Glutamatergic neuron (in vitro differentiated cells): ENCODE data around the gene THSD7A. TPM values are rescaled to one million over a fixed set of nuclear protein-coding genes. Genes with fewer than 3 reads are reported as not detected.
A peak's percentile ranks its signal among the peaks of the same experiment; 100 is the strongest.

Experiments
- DNase-seq: peaks from one replicate; pipeline ENCODE4 v3.0.0; 2022
- H3K27ac Mint-ChIP-seq: one replicate; pipeline ENCODE4 v1.8.0; 2020; ENCODE audit warnings: mild to moderate bottlenecking, mixed read lengths, inconsistent platforms; ENCODE audit not compliant: unreplicated experiment
- H3K27me3 Mint-ChIP-seq: one replicate; pipeline ENCODE4 v1.8.0; 2020; ENCODE audit warnings: mild to moderate bottlenecking, moderate library complexity, mixed read lengths, inconsistent platforms; ENCODE audit not compliant: unreplicated experiment
- H3K36me3 Mint-ChIP-seq: one replicate; pipeline ENCODE4 v1.8.0; 2020; ENCODE audit warnings: mild to moderate bottlenecking, mixed read lengths, inconsistent platforms; ENCODE audit not compliant: unreplicated experiment
- H3K4me1 Mint-ChIP-seq: one replicate; pipeline ENCODE4 v1.8.0; 2020; ENCODE audit warnings: mild to moderate bottlenecking, low read depth, mixed read lengths, inconsistent platforms; ENCODE audit not compliant: unreplicated experiment
- H3K4me3 Mint-ChIP-seq: one replicate; pipeline ENCODE4 v1.8.0; 2020; ENCODE audit warnings: mild to moderate bottlenecking, mixed read lengths, inconsistent platforms; ENCODE audit not compliant: unreplicated experiment
- H3K9me3 Mint-ChIP-seq: one replicate; pipeline ENCODE4 v1.8.0; 2020; ENCODE audit warnings: mild to moderate bottlenecking, moderate library complexity, mixed read lengths, inconsistent platforms; ENCODE audit not compliant: unreplicated experiment
- CTCF ChIP-seq: fragments of 200-600 bp; sonication (generic); IDR thresholded peaks from one replicate; pipeline ENCODE4 v1.5.0; 2021; ENCODE audit not compliant: partially characterized antibody, unreplicated experiment
- total RNA-seq: library from RNA; stranded (reverse); fragmentation: NEBNext Ultra II Directional; extraction: Animal tissue kit (Norgen Biotek cat#: 25700); gene quantifications from one replicate; pipeline ENCODE4 v1.2.1, GENCODE V29; 2021; ENCODE audit not compliant: unreplicated experiment

Gene THSD7A
- total RNA-seq, 1 donor from 2014 or later: 211 TPM

GRCh38 chr7:11713352-11713751 lies 118.6 kb downstream of the THSD7A start:
- no peaks in the 10 kb centered on the region for H3K9me3 Mint-ChIP-seq
- H3K27me3 Mint-ChIP-seq: no peaks in the 10 kb centered on the region
- no peaks in the 10 kb centered on the region for H3K36me3 Mint-ChIP-seq
- H3K27ac Mint-ChIP-seq: no peak overlapping the region
- no peak for DNase-seq
- no peak overlapping the region for H3K4me3 Mint-ChIP-seq
- TF ChIP-seq CTCF: no peak
- peaks cover 28% of the 10 kb centered on the region for H3K4me1 Mint-ChIP-seq

- no peaks in the 10 kb centered on the region for H3K36me3 Mint-ChIP-seq
- peaks cover 30% of the 10 kb centered on the region for H3K4me1 Mint-ChIP-seq
- no peak for TF ChIP-seq CTCF
- peaks cover under 1% of the 10 kb centered on the region for H3K9me3 Mint-ChIP-seq
- no peak for DNase-seq
- no peaks in the 10 kb centered on the region for H3K27me3 Mint-ChIP-seq
- H3K4me3 Mint-ChIP-seq: no peak overlapping the region
- no peak overlapping the region for H3K27ac Mint-ChIP-seq
Measured at GRCh38 chr7:11710377-11710776, 121.6 kb downstream of the THSD7A start.

- peaks cover 2% of the 10 kb centered on the region for H3K9me3 Mint-ChIP-seq
Measured at GRCh38 chr7:11709196-11709595, 122.8 kb downstream of the THSD7A start.

GRCh38 chr7:11707606-11708193 lies 124.3 kb downstream of the THSD7A start:
- Mint-ChIP-seq H3K36me3 (no peaks in the 10 kb centered on the region), H3K9me3 (peaks cover 2% of the 10 kb centered on the region), H3K4me1 (peaks cover 29% of the 10 kb centered on the region), H3K27me3 (no peaks in the 10 kb centered on the region), H3K27ac (no peak overlapping the region), H3K4me3 (no peak overlapping the region)
- no peak for DNase-seq
- no peak for TF ChIP-seq CTCF

More at GRCh38 chr7:11709196-11709595, 122.8 kb downstream of the THSD7A start:
- Mint-ChIP-seq H3K4me1 (peaks cover 31% of the 10 kb centered on the region), H3K4me3 (no peak overlapping the region), H3K27me3 (no peaks in the 10 kb centered on the region), H3K27ac (no peak overlapping the region), H3K36me3 (no peaks in the 10 kb centered on the region)
- TF ChIP-seq CTCF: no peak
- no peak for DNase-seq

GRCh38 chr7:11706666-11707605 lies 125.1 kb downstream of the THSD7A start:
- Mint-ChIP-seq H3K36me3 (no peaks in the 10 kb centered on the region), H3K27me3 (no peaks in the 10 kb centered on the region), H3K4me1 (peaks cover 24% of the 10 kb centered on the region), H3K4me3 (no peak overlapping the region), H3K27ac (peak overlapping the region; percentile 36), H3K9me3 (peaks cover 2% of the 10 kb centered on the region)
- no peak for DNase-seq
- TF ChIP-seq CTCF: no peak
